Endodermal cell (in vitro differentiated cells): ENCODE results near the gene RCOR1. TPM values are rescaled to one million over a fixed set of nuclear protein-coding genes. Genes with fewer than 3 reads are reported as not detected.

Source experiments
- DNase-seq: peaks from one replicate; pipeline ENCODE4 v3.0.0-alpha.2; 2017
- H3K27ac ChIP-seq: 2 replicates; pipeline ENCODE4 v1.5.1; 2013; ENCODE audit warnings: mild to moderate bottlenecking, low read depth, low read length, moderate library complexity
- H3K27me3 ChIP-seq: 2 replicates; pipeline ENCODE4 v1.6.1; 2013; ENCODE audit warnings: mild to moderate bottlenecking, low read length, moderate library complexity; ENCODE audit not compliant: insufficient read depth, control insufficient read depth, poor library complexity, severe bottlenecking
- H3K36me3 ChIP-seq: 2 replicates; pipeline ENCODE4 v1.7.0; 2013; ENCODE audit warnings: mild to moderate bottlenecking, low read length, moderate library complexity; ENCODE audit not compliant: control insufficient read depth, insufficient read depth
- H3K4me1 ChIP-seq: one replicate; pipeline ENCODE4 v1.7.0; 2013; ENCODE audit warnings: low read length; ENCODE audit not compliant: control insufficient read depth, insufficient read depth
- H3K4me3 ChIP-seq: 2 replicates; pipeline ENCODE4 v1.5.1; 2013; ENCODE audit warnings: mild to moderate bottlenecking, low read length, moderate library complexity
- H3K9ac ChIP-seq: 2 replicates; pipeline ENCODE4 v1.6.1; 2013; ENCODE audit warnings: mild to moderate bottlenecking, low read length, moderate library complexity; ENCODE audit not compliant: poor library complexity, severe bottlenecking; ENCODE audit errors: extremely low read depth
- H3K9me3 ChIP-seq: 2 replicates; pipeline ENCODE4 v1.6.1; 2013; ENCODE audit warnings: mild to moderate bottlenecking, low read length, moderate library complexity; ENCODE audit not compliant: control insufficient read depth
- H3K27ac Mint-ChIP-seq: 2 replicates; pipeline ENCODE4 v1.8.0; 2020; ENCODE audit warnings: mixed read lengths
- H3K27me3 Mint-ChIP-seq: 2 replicates; pipeline ENCODE4 v1.8.0; 2021; ENCODE audit warnings: mild to moderate bottlenecking, mixed read lengths; ENCODE audit not compliant: insufficient read depth
- H3K36me3 Mint-ChIP-seq: 2 replicates; pipeline ENCODE4 v1.8.0; 2020; ENCODE audit warnings: low read depth, mixed read lengths
- H3K4me1 Mint-ChIP-seq: 2 replicates; pipeline ENCODE4 v1.8.0; 2020; ENCODE audit warnings: mixed read lengths
- H3K4me3 Mint-ChIP-seq: 2 replicates; pipeline ENCODE4 v1.8.0; 2020; ENCODE audit warnings: mild to moderate bottlenecking, moderate library complexity, mixed read lengths
- H3K9me3 Mint-ChIP-seq: 2 replicates; pipeline ENCODE4 v1.8.0; 2020; ENCODE audit warnings: mild to moderate bottlenecking, mixed read lengths
- CTCF ChIP-seq: fragments of 200-600 bp; sonication (generic); conservative IDR thresholded peaks from 2 replicates; pipeline ENCODE4 v1.5.0; 2021; ENCODE audit warnings: antibody characterized with exemption, mild to moderate bottlenecking
- WGBS, 2 experiments: methylation state at CpG; one replicate each; pipeline versions ENCODE4 v1.1.5 to v1.1.7; 2013; ENCODE audit warnings: missing lambda C conversion rate in 2 of 2, mixed read lengths in 1 of 2; ENCODE audit not compliant: insufficient coverage in 1 of 2, insufficient read length in 1 of 2; 5-methylcytosine and 5-hydroxymethylcytosine counted together
- total RNA-seq, 2 donors: library from RNA; stranded (reverse); fragmentation: NEBNext Ultra II Directional in 1 of 2; extraction: Animal tissue kit (Norgen Biotek cat#: 25700) in 1 of 2; gene quantifications; 2 replicates in 1 of 2; 3 replicates in 1 of 2; pipeline ENCODE4 v1.2.1, GENCODE V29; 2021

RCOR1 gene
- total RNA-seq, 2 donors from 2014 or later = 30.3 to 31.5 TPM

DNA sequence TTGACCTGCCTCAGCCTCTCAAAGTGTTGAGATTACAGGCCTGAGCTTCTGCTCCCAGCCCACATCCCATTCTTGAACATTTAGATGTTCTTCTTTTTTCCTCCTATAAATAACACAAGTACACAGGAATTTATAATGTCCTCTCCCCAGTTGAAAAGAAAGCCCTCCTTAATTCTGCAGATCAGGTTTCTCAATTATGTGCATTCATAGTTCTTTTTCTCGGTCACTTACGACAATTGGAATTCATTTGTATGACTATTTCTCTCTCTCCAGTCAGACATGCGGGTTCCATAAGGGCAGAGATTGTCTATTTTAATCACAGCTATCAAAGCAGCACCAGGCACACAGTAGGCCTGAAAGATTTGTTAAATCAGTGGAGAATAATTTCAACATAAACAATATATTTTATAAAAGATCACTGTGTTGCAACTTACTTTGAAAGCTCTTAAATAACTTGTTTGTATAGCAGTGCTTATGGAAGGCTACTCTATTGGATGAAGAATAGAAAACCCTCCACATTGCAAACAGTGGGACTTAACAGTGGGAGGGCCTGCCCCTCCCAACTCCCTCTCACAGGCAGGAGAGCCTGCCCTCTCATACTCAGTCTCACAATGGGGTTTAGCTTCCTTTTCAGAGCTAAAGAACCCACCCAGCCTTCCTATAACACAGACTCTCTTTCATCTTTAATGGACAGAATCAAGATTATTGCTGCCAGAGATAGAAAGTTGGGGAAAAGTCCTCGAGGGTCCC is 100.7 kb downstream of the RCOR1 start:
- Histone ChIP-seq H3K4me3 (peak overlapping the region; percentile 54), H3K4me1 (peaks cover 8% of the 10 kb centered on the region), H3K9ac (no peak overlapping the region), H3K36me3 (no peaks in the 10 kb centered on the region), H3K27me3 (no peaks in the 10 kb centered on the region), H3K9me3 (no peaks in the 10 kb centered on the region), H3K27ac (peak overlapping the region; percentile 8)
- Mint-ChIP-seq H3K4me1 (peaks cover 35% of the 10 kb centered on the region), H3K9me3 (no peaks in the 10 kb centered on the region), H3K4me3 (no peak overlapping the region), H3K36me3 (no peaks in the 10 kb centered on the region), H3K27me3 (no peaks in the 10 kb centered on the region), H3K27ac (no peak overlapping the region)
- 72 to 78% methylated on average over 4 of the region's 4 CpGs for WGBS, 2 experiments
- DNase-seq = no peak
- TF ChIP-seq CTCF = no peak

- no peak overlapping the region for H3K27ac ChIP-seq
- Mint-ChIP-seq H3K9me3 (no peaks in the 10 kb centered on the region), H3K27ac (no peak overlapping the region), H3K36me3 (no peaks in the 10 kb centered on the region), H3K4me3 (no peak overlapping the region), H3K4me1 (peaks cover 35% of the 10 kb centered on the region), H3K27me3 (no peaks in the 10 kb centered on the region)
- TF ChIP-seq CTCF = peak; percentile 89
- no peaks in the 10 kb centered on the region for H3K9me3 ChIP-seq
- no peaks in the 10 kb centered on the region for H3K27me3 ChIP-seq
- WGBS, 2 experiments = 28 to 48% methylated on average over 5 to 6 of the region's 7 CpGs
- H3K36me3 ChIP-seq = no peaks in the 10 kb centered on the region
- H3K4me1 ChIP-seq = peaks cover 8% of the 10 kb centered on the region
- no peak overlapping the region for H3K4me3 ChIP-seq
- H3K9ac ChIP-seq = no peak overlapping the region
- peak; percentile 87 for DNase-seq
Measured at GRCh38 chr14:102694530-102695166, 102.2 kb downstream of the RCOR1 start.

GRCh38 chr14:102695167-102695555 is 102.7 kb downstream of the RCOR1 start:
- Histone ChIP-seq H3K9ac (no peak overlapping the region), H3K9me3 (no peaks in the 10 kb centered on the region), H3K27me3 (no peaks in the 10 kb centered on the region), H3K36me3 (no peaks in the 10 kb centered on the region), H3K27ac (no peak overlapping the region), H3K4me3 (no peak overlapping the region), H3K4me1 (peaks cover 8% of the 10 kb centered on the region)
- no peak for DNase-seq
- Mint-ChIP-seq H3K4me1 (peaks cover 35% of the 10 kb centered on the region), H3K9me3 (no peaks in the 10 kb centered on the region), H3K36me3 (no peaks in the 10 kb centered on the region), H3K27ac (no peak overlapping the region), H3K27me3 (no peaks in the 10 kb centered on the region), H3K4me3 (no peak overlapping the region)
- 70 to 83% methylated on average over 1 to 3 of the region's 3 CpGs for WGBS, 2 experiments
- TF ChIP-seq CTCF = no peak
